HG02938 (cell line): ENCODE data around the gene FASTK.

Experiments
- ATAC-seq: cut with Tn5 transposase; IDR thresholded peaks from one replicate; pipeline ENCODE4 v1.9.1; 2021; ENCODE audit warnings: mild to moderate bottlenecking, moderate library complexity; ENCODE audit not compliant: unreplicated experiment

FASTK gene

GRCh38 chr7:151118108-151119054, 37.8 kb upstream of the FASTK start:
- no peak for ATAC-seq

- ATAC-seq = no peak
Measured at GRCh38 chr7:151117565-151117964, 37.0 kb upstream of the FASTK start.

- no peak for ATAC-seq
Measured at GRCh38 chr7:151116603-151117440, 36.2 kb upstream of the FASTK start.

- no peak for ATAC-seq
Measured at GRCh38 chr7:151115836-151116418, 35.3 kb upstream of the FASTK start.

- ATAC-seq = no peak
Measured at GRCh38 chr7:151115121-151115835, 34.7 kb upstream of the FASTK start.

- no peak for ATAC-seq
Measured at GRCh38 chr7:151114151-151115090, 33.8 kb upstream of the FASTK start.

GRCh38 chr7:151113344-151114150, 32.9 kb upstream of the FASTK start:
- no peak for ATAC-seq

GRCh38 chr7:151110941-151111645, 30.5 kb upstream of the FASTK start:
- peak; percentile 69 for ATAC-seq

- no peak for ATAC-seq
Measured at GRCh38 chr7:151110236-151110940, 29.8 kb upstream of the FASTK start.

- no peak for ATAC-seq
Measured at GRCh38 chr7:151109094-151110048, 28.8 kb upstream of the FASTK start.

GRCh38 chr7:151107882-151108281, 27.3 kb upstream of the FASTK start:
- no peak for ATAC-seq

- no peak for ATAC-seq
Measured at GRCh38 chr7:151104411-151105235, 24.0 kb upstream of the FASTK start.

- no peak for ATAC-seq
Measured at GRCh38 chr7:151103973-151104372, 23.4 kb upstream of the FASTK start.

GRCh38 chr7:151102991-151103390, 22.4 kb upstream of the FASTK start:
- no peak for ATAC-seq

GRCh38 chr7:151101621-151102396, 21.2 kb upstream of the FASTK start:
- ATAC-seq = no peak
